Measurements from ENCODE around the gene FAM163A. TPM values are rescaled to one million over a fixed set of nuclear protein-coding genes. Genes with fewer than 3 reads are reported as not detected.

Gene FAM163A
- total and polyA plus RNA-seq, 4 donors: 0.09 TPM; not detected in 3

- no peaks in the 10 kb centered on the region for H3K27me3 ChIP-seq (ENCODE audit: control insufficient read depth in 3 of 3, insufficient read depth in 3 of 3, low read length in 2 of 3)
- H3K36me3 ChIP-seq (ENCODE audit: control insufficient read depth in 4 of 4, insufficient read depth in 4 of 4, low read length in 4 of 4): peaks cover 15 to 29% (median 23%) of the 10 kb centered on the region in 4 donors
- TF ChIP-seq CTCF (IDR thresholded peaks at IDR 0.05; ENCODE audit: control extremely low read depth, extremely low read depth): no peak
- ATAC-seq (ENCODE audit: insufficient read depth, low FRiP score): no peak
- H3K9me3 ChIP-seq (ENCODE audit: control insufficient read depth in 4 of 4, insufficient read depth in 3 of 4, low read length in 3 of 4): no peaks in the 10 kb centered on the region
- H3K27ac ChIP-seq (ENCODE audit: low read depth in 1 of 2, low read length in 1 of 2): no peak overlapping the region
- DNase-seq: no peak
- no peak overlapping the region for H3K9ac ChIP-seq (ENCODE audit: insufficient read depth in 1 of 2, low read length in 2 of 2)
- H3K4me3 ChIP-seq: no peak overlapping the region
- H3K4me1 ChIP-seq (ENCODE audit: control insufficient read depth in 5 of 5, insufficient read depth in 5 of 5, low read length in 5 of 5): peaks cover 0 to 6% (median 0%) of the 10 kb centered on the region in 5 donors
- WGBS, 2 donors: 85 to 97% methylated on average over 3 of the region's 3 CpGs
These were observed 117.6 kb downstream of the FAM163A start for GRCh38 chr1:179860652-179861051.

GRCh38 chr1:179865377-179865776 lies 122.3 kb downstream of the FAM163A start:
- H3K9ac ChIP-seq (ENCODE audit: insufficient read depth in 1 of 2, low read length in 2 of 2): no peak overlapping the region
- ATAC-seq (ENCODE audit: insufficient read depth, low FRiP score) (no peak), DNase-seq (no peak)
- H3K27me3 ChIP-seq (ENCODE audit: control insufficient read depth in 3 of 3, insufficient read depth in 3 of 3, low read length in 2 of 3): no peaks in the 10 kb centered on the region
- H3K9me3 ChIP-seq (ENCODE audit: control insufficient read depth in 4 of 4, insufficient read depth in 3 of 4, low read length in 3 of 4): no peaks in the 10 kb centered on the region
- 92 to 94% methylated on average over 6 of the region's 6 CpGs for WGBS, 2 donors
- H3K36me3 ChIP-seq (ENCODE audit: control insufficient read depth in 4 of 4, insufficient read depth in 4 of 4, low read length in 4 of 4): peaks cover 9 to 30% (median 19%) of the 10 kb centered on the region in 4 donors
- H3K4me3 ChIP-seq: no peak overlapping the region
- no peak overlapping the region for H3K27ac ChIP-seq (ENCODE audit: low read depth in 1 of 2, low read length in 1 of 2)
- TF ChIP-seq CTCF (IDR thresholded peaks at IDR 0.05; ENCODE audit: control extremely low read depth, extremely low read depth): no peak
- H3K4me1 ChIP-seq (ENCODE audit: control insufficient read depth in 5 of 5, insufficient read depth in 5 of 5, low read length in 5 of 5): peaks cover 0 to 6% (median 0%) of the 10 kb centered on the region in 5 donors

Other genes with a start within 250 kb of the FAM163A start
- not detected for gene NPHS2, start 167.3 kb upstream of the FAM163A start, total RNA-seq
- gene NPHS2, start 167.3 kb upstream of the FAM163A start, polyA plus RNA-seq: not detected
- gene TDRD5, start 151.5 kb upstream of the FAM163A start, total RNA-seq: under 1 TPM; 0.18 to 0.37 TPM
- gene TDRD5, start 151.5 kb upstream of the FAM163A start, polyA plus RNA-seq: under 1 TPM; 0.05 to 0.12 TPM
- 100 to 1,000 TPM in 1 of 2 donors, 10 to 100 TPM in 1; 82.5 to 118 TPM for gene TOR1AIP2, start 134.5 kb downstream of the FAM163A start, total RNA-seq
- 10 to 100 TPM; 10.1 to 20.6 TPM for gene TOR1AIP2, start 134.5 kb downstream of the FAM163A start, polyA plus RNA-seq
- 10 to 100 TPM; 35.7 to 94.7 TPM for gene TOR1AIP1, start 139.0 kb downstream of the FAM163A start, total RNA-seq
- 10 to 100 TPM; 20.4 to 29.9 TPM for gene TOR1AIP1, start 139.0 kb downstream of the FAM163A start, polyA plus RNA-seq
- 10 to 100 TPM; 35.3 to 89.8 TPM for gene CEP350, start 211.5 kb downstream of the FAM163A start, total RNA-seq
- 10 to 100 TPM in 1 of 2 donors, 1 to 10 TPM in 1; 4.3 to 10.7 TPM for gene CEP350, start 211.5 kb downstream of the FAM163A start, polyA plus RNA-seq

All from lung (tissue), 12 donors.